GM23338 (cell line): ENCODE measurements around the gene CBR1. TPM values are rescaled to one million over a fixed set of nuclear protein-coding genes. Genes with fewer than 3 reads are reported as not detected.
A peak's percentile ranks its signal among the peaks of the same experiment; 100 is the strongest.

Experiments used
- ATAC-seq: fragments of 200-7000 bp; cut with Tn5 transposase; 3 replicates; pipeline ENCODE4 v1.9.1; 2020
- DNase-seq: peaks from one replicate; pipeline ENCODE4 v3.0.0-alpha.2; 2015; ENCODE audit warnings: low spot score
- H2AFZ ChIP-seq: fragments of 200-600 bp; sonication (generic); 2 replicates; pipeline ENCODE4 v1.8.0; 2016; ENCODE audit warnings: antibody characterized with exemption, mild to moderate bottlenecking, moderate library complexity
- H3F3A ChIP-seq: fragments of 200-600 bp; sonication (generic); replicated peaks from 2 replicates; pipeline ENCODE4 v1.8.0; 2017; ENCODE audit warnings: antibody characterized with exemption, mixed run types, low read depth
- H3K27ac ChIP-seq: fragments of 200-600 bp; sonication (generic); 2 replicates; pipeline ENCODE4 v1.6.1; 2016; ENCODE audit warnings: low read depth
- H3K27me3 ChIP-seq: fragments of 200-600 bp; sonication (generic); 2 replicates; pipeline ENCODE4 v1.8.0; 2016; ENCODE audit warnings: mild to moderate bottlenecking, mixed run types, moderate library complexity; ENCODE audit not compliant: insufficient read depth
- H3K36me3 ChIP-seq: fragments of 200-600 bp; sonication (generic); 2 replicates; pipeline ENCODE4 v1.8.0; 2016; ENCODE audit warnings: mild to moderate bottlenecking; ENCODE audit not compliant: insufficient read depth
- H3K4me1 ChIP-seq: fragments of 200-600 bp; sonication (generic); 2 replicates; pipeline ENCODE4 v1.8.0; 2016; ENCODE audit warnings: mild to moderate bottlenecking, moderate library complexity; ENCODE audit not compliant: insufficient read depth
- H3K4me2 ChIP-seq: fragments of 200-600 bp; sonication (generic); 2 replicates; pipeline ENCODE4 v1.7.1; 2017; ENCODE audit warnings: mixed run types
- H3K4me3 ChIP-seq: fragments of 200-600 bp; sonication (generic); 2 replicates; pipeline ENCODE4 v1.6.1; 2016; ENCODE audit warnings: mixed run types
- H3K79me2 ChIP-seq: fragments of 200-600 bp; sonication (generic); replicated peaks from 2 replicates; pipeline ENCODE4 v1.8.0; 2017; ENCODE audit warnings: mild to moderate bottlenecking; ENCODE audit not compliant: insufficient read depth
- H3K9me2 ChIP-seq: fragments of 200-600 bp; sonication (generic); 2 replicates; pipeline ENCODE4 v1.8.0; 2017; ENCODE audit not compliant: insufficient read depth
- H4K20me1 ChIP-seq: fragments of 200-600 bp; sonication (generic); replicated peaks from 2 replicates; pipeline ENCODE4 v1.8.0; 2017; ENCODE audit warnings: mild to moderate bottlenecking; ENCODE audit not compliant: insufficient read depth
- H3K27ac Mint-ChIP-seq: 2 replicates; pipeline ENCODE4 v1.8.0; 2020; ENCODE audit warnings: inconsistent platforms, mild to moderate bottlenecking, moderate library complexity, mixed read lengths
- H3K27me3 Mint-ChIP-seq: 3 replicates; pipeline ENCODE4 v1.8.0; 2022; ENCODE audit warnings: low read depth, mild to moderate bottlenecking, moderate library complexity, mixed read lengths, inconsistent platforms; ENCODE audit not compliant: insufficient read depth, poor library complexity
- H3K36me3 Mint-ChIP-seq: 3 replicates; pipeline ENCODE4 v1.8.0; 2021; ENCODE audit warnings: low read depth, mild to moderate bottlenecking, inconsistent platforms, moderate library complexity, mixed read lengths
- H3K4me1 Mint-ChIP-seq: 3 replicates; pipeline ENCODE4 v1.8.0; 2020; ENCODE audit warnings: mild to moderate bottlenecking, inconsistent platforms, mixed read lengths
- H3K4me3 Mint-ChIP-seq: 3 replicates; pipeline ENCODE4 v1.8.0; 2021; ENCODE audit warnings: moderate library complexity, mild to moderate bottlenecking, inconsistent platforms, mixed read lengths
- H3K9me3 Mint-ChIP-seq: 3 replicates; pipeline ENCODE4 v1.8.0; 2020; ENCODE audit warnings: moderate library complexity, mild to moderate bottlenecking, inconsistent platforms, mixed read lengths
- CREB1 ChIP-seq: fragments of 250-450 bp; sonication (Bioruptor Pico); IDR thresholded peaks from 2 replicates; pipeline ENCODE4 v1.5.0; 2020; ENCODE audit warnings: low read depth, mild to moderate bottlenecking, moderate library complexity
- EZH2 ChIP-seq: fragments of 200-600 bp; sonication (generic); IDR thresholded peaks from one replicate; pipeline ENCODE4 v1.8.0; 2017; ENCODE audit warnings: antibody characterized with exemption, mild to moderate bottlenecking, low read depth; ENCODE audit not compliant: unreplicated experiment
- EZH2phosphoT487 ChIP-seq: fragments of 200-600 bp; sonication (generic); IDR thresholded peaks from one replicate; pipeline ENCODE4 v1.8.1; 2018; ENCODE audit warnings: antibody characterized with exemption; ENCODE audit not compliant: unreplicated experiment
- JUNB ChIP-seq: IDR thresholded peaks from one replicate; pipeline ENCODE4 v1.6.1; 2016; ENCODE audit warnings: antibody characterized with exemption; ENCODE audit not compliant: unreplicated experiment
- POLR2AphosphoS5 ChIP-seq: IDR thresholded peaks from 2 replicates; pipeline ENCODE4 v1.6.1; 2016; ENCODE audit warnings: antibody characterized with exemption, low read depth
- STAT1 ChIP-seq: IDR thresholded peaks from one replicate; pipeline ENCODE4 v1.6.1; 2016; ENCODE audit warnings: antibody characterized with exemption; ENCODE audit not compliant: unreplicated experiment
- ZNF114 ChIP-seq: fragments of 250-450 bp; sonication (Bioruptor Pico); IDR thresholded peaks from 2 replicates; pipeline ENCODE4 v1.5.0; 2020; ENCODE audit warnings: mild to moderate bottlenecking, moderate library complexity
- ZNF331 ChIP-seq: fragments of 250-450 bp; sonication (Bioruptor Pico); IDR thresholded peaks from 2 replicates; pipeline ENCODE4 v1.5.0; 2020; ENCODE audit warnings: low read depth, mild to moderate bottlenecking, moderate library complexity
- polyA plus RNA-seq: library from polyadenylated mRNA; unstranded; fragments of >200 nt; fragmentation: Nextera tagmentation; extraction: Ambion mirVana; gene quantifications from 2 replicates; pipeline ENCODE4 v1.2.1, GENCODE V29; 2016
- total RNA-seq: library from RNA; depleted of rRNA; stranded (reverse); fragments of >200 nt; shearing (Covaris generic); gene quantifications from 2 replicates; pipeline ENCODE4 v1.2.3, GENCODE V29; 2014
- TF ChIP-seq, protein P1 (sequence below), 2 experiments: fragments of 200-600 bp in 1 of 2; sonication (generic) in 1 of 2; conservative IDR thresholded peaks; 2 replicates each; pipeline versions ENCODE4 v1.5.1 to v1.6.1; 2016 to 2017; ENCODE audit warnings: antibody characterized with exemption in 2 of 2, low read depth in 2 of 2, mild to moderate bottlenecking in 2 of 2, moderate library complexity in 1 of 2
- TF ChIP-seq, protein P2 (sequence below): IDR thresholded peaks from 2 replicates; pipeline ENCODE4 v1.6.1; 2016; ENCODE audit warnings: antibody characterized with exemption
- TF ChIP-seq, protein P3 (sequence below): IDR thresholded peaks from one replicate; pipeline ENCODE4 v1.6.1; 2018; ENCODE audit warnings: antibody characterized with exemption; ENCODE audit not compliant: unreplicated experiment
- TF ChIP-seq, protein P4 (sequence below): fragments of 250-450 bp; sonication (Bioruptor Pico); IDR thresholded peaks from 2 replicates; pipeline ENCODE4 v1.5.0; 2020; ENCODE audit warnings: mild to moderate bottlenecking, moderate library complexity

Gene CBR1
- total and polyA plus RNA-seq, 2 experiments from 2014 or later = 285 to 487 TPM

DNA sequence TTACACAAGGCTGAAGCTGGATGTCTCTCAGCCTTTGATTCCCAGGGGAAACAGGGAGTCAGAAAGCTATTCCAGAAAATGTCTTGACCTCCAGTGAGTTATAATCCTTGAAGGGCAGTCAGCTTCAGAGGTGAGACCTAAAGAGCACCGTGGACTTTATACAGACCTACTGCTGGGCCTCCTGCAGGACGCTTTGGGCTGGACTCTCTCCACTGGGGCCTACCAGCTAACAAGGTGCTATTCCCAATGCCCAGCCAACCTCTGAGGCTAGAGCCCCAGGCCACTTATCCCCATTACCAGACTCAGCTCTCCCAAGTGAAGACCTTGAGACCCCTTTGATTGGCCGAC, 16.1 kb upstream of the CBR1 start:
- H3K36me3 Mint-ChIP-seq = peaks cover 90% of the 10 kb centered on the region
- H3K79me2 ChIP-seq = peaks cover 45% of the 10 kb centered on the region

More for the DNA sequence above, 16.1 kb upstream of the CBR1 start:
- H3K4me1 Mint-ChIP-seq = peaks cover 13% of the 10 kb centered on the region
- TF ChIP-seq JUNB = no peak
- TF ChIP-seq, protein P1, sequence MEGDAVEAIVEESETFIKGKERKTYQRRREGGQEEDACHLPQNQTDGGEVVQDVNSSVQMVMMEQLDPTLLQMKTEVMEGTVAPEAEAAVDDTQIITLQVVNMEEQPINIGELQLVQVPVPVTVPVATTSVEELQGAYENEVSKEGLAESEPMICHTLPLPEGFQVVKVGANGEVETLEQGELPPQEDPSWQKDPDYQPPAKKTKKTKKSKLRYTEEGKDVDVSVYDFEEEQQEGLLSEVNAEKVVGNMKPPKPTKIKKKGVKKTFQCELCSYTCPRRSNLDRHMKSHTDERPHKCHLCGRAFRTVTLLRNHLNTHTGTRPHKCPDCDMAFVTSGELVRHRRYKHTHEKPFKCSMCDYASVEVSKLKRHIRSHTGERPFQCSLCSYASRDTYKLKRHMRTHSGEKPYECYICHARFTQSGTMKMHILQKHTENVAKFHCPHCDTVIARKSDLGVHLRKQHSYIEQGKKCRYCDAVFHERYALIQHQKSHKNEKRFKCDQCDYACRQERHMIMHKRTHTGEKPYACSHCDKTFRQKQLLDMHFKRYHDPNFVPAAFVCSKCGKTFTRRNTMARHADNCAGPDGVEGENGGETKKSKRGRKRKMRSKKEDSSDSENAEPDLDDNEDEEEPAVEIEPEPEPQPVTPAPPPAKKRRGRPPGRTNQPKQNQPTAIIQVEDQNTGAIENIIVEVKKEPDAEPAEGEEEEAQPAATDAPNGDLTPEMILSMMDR (conservative IDR thresholded peaks at IDR 0.05; ENCODE audit: low read depth in 2 of 2) = no peak
- TF ChIP-seq ZNF114 (CRISPR knock-in tag) = no peak
- no peak for TF ChIP-seq POLR2AphosphoS5
- TF ChIP-seq, protein P2, sequence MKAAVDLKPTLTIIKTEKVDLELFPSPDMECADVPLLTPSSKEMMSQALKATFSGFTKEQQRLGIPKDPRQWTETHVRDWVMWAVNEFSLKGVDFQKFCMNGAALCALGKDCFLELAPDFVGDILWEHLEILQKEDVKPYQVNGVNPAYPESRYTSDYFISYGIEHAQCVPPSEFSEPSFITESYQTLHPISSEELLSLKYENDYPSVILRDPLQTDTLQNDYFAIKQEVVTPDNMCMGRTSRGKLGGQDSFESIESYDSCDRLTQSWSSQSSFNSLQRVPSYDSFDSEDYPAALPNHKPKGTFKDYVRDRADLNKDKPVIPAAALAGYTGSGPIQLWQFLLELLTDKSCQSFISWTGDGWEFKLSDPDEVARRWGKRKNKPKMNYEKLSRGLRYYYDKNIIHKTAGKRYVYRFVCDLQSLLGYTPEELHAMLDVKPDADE = no peak
- TF ChIP-seq, protein P3, sequence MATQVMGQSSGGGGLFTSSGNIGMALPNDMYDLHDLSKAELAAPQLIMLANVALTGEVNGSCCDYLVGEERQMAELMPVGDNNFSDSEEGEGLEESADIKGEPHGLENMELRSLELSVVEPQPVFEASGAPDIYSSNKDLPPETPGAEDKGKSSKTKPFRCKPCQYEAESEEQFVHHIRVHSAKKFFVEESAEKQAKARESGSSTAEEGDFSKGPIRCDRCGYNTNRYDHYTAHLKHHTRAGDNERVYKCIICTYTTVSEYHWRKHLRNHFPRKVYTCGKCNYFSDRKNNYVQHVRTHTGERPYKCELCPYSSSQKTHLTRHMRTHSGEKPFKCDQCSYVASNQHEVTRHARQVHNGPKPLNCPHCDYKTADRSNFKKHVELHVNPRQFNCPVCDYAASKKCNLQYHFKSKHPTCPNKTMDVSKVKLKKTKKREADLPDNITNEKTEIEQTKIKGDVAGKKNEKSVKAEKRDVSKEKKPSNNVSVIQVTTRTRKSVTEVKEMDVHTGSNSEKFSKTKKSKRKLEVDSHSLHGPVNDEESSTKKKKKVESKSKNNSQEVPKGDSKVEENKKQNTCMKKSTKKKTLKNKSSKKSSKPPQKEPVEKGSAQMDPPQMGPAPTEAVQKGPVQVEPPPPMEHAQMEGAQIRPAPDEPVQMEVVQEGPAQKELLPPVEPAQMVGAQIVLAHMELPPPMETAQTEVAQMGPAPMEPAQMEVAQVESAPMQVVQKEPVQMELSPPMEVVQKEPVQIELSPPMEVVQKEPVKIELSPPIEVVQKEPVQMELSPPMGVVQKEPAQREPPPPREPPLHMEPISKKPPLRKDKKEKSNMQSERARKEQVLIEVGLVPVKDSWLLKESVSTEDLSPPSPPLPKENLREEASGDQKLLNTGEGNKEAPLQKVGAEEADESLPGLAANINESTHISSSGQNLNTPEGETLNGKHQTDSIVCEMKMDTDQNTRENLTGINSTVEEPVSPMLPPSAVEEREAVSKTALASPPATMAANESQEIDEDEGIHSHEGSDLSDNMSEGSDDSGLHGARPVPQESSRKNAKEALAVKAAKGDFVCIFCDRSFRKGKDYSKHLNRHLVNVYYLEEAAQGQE = no peak
- no peak for TF ChIP-seq ZNF331 (CRISPR knock-in tag)
- no peak for TF ChIP-seq STAT1
- TF ChIP-seq, protein P4, sequence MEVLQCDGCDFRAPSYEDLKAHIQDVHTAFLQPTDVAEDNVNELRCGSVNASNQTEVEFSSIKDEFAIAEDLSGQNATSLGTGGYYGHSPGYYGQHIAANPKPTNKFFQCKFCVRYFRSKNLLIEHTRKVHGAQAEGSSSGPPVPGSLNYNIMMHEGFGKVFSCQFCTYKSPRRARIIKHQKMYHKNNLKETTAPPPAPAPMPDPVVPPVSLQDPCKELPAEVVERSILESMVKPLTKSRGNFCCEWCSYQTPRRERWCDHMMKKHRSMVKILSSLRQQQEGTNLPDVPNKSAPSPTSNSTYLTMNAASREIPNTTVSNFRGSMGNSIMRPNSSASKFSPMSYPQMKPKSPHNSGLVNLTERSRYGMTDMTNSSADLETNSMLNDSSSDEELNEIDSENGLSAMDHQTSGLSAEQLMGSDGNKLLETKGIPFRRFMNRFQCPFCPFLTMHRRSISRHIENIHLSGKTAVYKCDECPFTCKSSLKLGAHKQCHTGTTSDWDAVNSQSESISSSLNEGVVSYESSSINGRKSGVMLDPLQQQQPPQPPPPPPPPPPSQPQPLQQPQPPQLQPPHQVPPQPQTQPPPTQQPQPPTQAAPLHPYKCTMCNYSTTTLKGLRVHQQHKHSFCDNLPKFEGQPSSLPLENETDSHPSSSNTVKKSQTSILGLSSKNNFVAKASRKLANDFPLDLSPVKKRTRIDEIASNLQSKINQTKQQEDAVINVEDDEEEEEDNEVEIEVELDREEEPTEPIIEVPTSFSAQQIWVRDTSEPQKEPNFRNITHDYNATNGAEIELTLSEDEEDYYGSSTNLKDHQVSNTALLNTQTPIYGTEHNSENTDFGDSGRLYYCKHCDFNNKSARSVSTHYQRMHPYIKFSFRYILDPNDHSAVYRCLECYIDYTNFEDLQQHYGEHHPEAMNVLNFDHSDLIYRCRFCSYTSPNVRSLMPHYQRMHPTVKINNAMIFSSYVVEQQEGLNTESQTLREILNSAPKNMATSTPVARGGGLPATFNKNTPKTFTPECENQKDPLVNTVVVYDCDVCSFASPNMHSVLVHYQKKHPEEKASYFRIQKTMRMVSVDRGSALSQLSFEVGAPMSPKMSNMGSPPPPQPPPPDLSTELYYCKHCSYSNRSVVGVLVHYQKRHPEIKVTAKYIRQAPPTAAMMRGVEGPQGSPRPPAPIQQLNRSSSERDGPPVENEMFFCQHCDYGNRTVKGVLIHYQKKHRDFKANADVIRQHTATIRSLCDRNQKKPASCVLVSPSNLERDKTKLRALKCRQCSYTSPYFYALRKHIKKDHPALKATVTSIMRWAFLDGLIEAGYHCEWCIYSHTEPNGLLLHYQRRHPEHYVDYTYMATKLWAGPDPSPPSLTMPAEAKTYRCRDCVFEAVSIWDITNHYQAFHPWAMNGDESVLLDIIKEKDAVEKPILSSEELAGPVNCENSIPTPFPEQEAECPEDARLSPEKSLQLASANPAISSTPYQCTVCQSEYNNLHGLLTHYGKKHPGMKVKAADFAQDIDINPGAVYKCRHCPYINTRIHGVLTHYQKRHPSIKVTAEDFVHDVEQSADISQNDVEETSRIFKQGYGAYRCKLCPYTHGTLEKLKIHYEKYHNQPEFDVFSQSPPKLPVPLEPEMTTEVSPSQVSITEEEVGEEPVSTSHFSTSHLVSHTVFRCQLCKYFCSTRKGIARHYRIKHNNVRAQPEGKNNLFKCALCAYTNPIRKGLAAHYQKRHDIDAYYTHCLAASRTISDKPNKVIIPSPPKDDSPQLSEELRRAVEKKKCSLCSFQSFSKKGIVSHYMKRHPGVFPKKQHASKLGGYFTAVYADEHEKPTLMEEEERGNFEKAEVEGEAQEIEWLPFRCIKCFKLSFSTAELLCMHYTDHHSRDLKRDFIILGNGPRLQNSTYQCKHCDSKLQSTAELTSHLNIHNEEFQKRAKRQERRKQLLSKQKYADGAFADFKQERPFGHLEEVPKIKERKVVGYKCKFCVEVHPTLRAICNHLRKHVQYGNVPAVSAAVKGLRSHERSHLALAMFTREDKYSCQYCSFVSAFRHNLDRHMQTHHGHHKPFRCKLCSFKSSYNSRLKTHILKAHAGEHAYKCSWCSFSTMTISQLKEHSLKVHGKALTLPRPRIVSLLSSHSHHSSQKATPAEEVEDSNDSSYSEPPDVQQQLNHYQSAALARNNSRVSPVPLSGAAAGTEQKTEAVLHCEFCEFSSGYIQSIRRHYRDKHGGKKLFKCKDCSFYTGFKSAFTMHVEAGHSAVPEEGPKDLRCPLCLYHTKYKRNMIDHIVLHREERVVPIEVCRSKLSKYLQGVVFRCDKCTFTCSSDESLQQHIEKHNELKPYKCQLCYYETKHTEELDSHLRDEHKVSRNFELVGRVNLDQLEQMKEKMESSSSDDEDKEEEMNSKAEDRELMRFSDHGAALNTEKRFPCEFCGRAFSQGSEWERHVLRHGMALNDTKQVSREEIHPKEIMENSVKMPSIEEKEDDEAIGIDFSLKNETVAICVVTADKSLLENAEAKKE (CRISPR knock-in tag) = no peak
- no peak for TF ChIP-seq CREB1 (CRISPR knock-in tag)
- no peak for TF ChIP-seq EZH2phosphoT487
- TF ChIP-seq EZH2 = no peak
- ATAC-seq (no peak), DNase-seq (no peak)
- Histone ChIP-seq H3F3A (peaks cover 8% of the 10 kb centered on the region), H3K9me2 (no peaks in the 10 kb centered on the region), H3K27ac (peak overlapping the region; percentile 9; the same call in 1 of the 2 replicates), H2AFZ (no peak overlapping the region), H3K4me1 (peaks cover 13% of the 10 kb centered on the region), H3K4me2 (no peak overlapping the region), H3K27me3 (no peaks in the 10 kb centered on the region), H4K20me1 (0 out of 2 replicates have a peak, but pooled peaks cover 8% of the 10 kb centered on the region), H3K36me3 (peaks cover 59% of the 10 kb centered on the region), H3K4me3 (no peak overlapping the region)
- no peak overlapping the region for H3K27ac Mint-ChIP-seq
- peaks cover 6% of the 10 kb centered on the region for H3K27me3 Mint-ChIP-seq
- no peaks in the 10 kb centered on the region for H3K9me3 Mint-ChIP-seq
- H3K4me3 Mint-ChIP-seq = no peak overlapping the region
